NCI-H748 (cell line): Measurements from ENCODE around the gene HOXC9.
A peak's percentile ranks its signal among the peaks of the same experiment; 100 is the strongest.

Experiments
- DNase-seq: peaks from one replicate; lab custom pipeline; 2025; ENCODE audit not compliant: unreplicated experiment; lab: John Stamatoyannopoulos, UW

Gene HOXC9

GRCh38 chr12:53963005-53963404, 37.0 kb upstream of the HOXC9 start:
- DNase-seq: no peak

- DNase-seq: no peak
Observed at GRCh38 chr12:53963434-53964314, 36.3 kb upstream of the HOXC9 start.

- no peak for DNase-seq
Observed at GRCh38 chr12:53964315-53964713, 35.6 kb upstream of the HOXC9 start.

GRCh38 chr12:53965281-53966084, 34.5 kb upstream of the HOXC9 start:
- no peak for DNase-seq

GRCh38 chr12:53966085-53966384, 33.9 kb upstream of the HOXC9 start:
- DNase-seq: no peak

GRCh38 chr12:53966385-53967133, 33.4 kb upstream of the HOXC9 start:
- no peak for DNase-seq

- DNase-seq: no peak
Observed at GRCh38 chr12:53967421-53967925, 32.5 kb upstream of the HOXC9 start.

GRCh38 chr12:53968214-53969127, 31.5 kb upstream of the HOXC9 start:
- DNase-seq: no peak

GRCh38 chr12:53969588-53970259, 30.2 kb upstream of the HOXC9 start:
- no peak for DNase-seq

GRCh38 chr12:53970451-53970850, 29.5 kb upstream of the HOXC9 start:
- no peak for DNase-seq

GRCh38 chr12:53971129-53971528, 28.8 kb upstream of the HOXC9 start:
- no peak for DNase-seq

GRCh38 chr12:53971686-53972085, 28.3 kb upstream of the HOXC9 start:
- DNase-seq: no peak

- DNase-seq: no peak
Observed at GRCh38 chr12:53972152-53972702, 27.7 kb upstream of the HOXC9 start.

GRCh38 chr12:53972722-53973235, 27.2 kb upstream of the HOXC9 start, which contains the start of gene HOXC11:
TSS of gene HOXC11 (plus strand) at chr12:53973126. CDS start at chr12:53973242, 116 bp downstream.
- no peak for DNase-seq

- DNase-seq: peak; percentile 43
Observed at GRCh38 chr12:53973236-53974042, 26.5 kb upstream of the HOXC9 start.

- peak; percentile 54 for DNase-seq
Observed at GRCh38 chr12:53974084-53975063, 25.6 kb upstream of the HOXC9 start, which contains the start of gene HOTAIR. TSS of gene HOTAIR (minus strand) at chr12:53974954.

GRCh38 chr12:53975064-53975471, 24.9 kb upstream of the HOXC9 start:
- DNase-seq: peak; percentile 47
